Measurements from ENCODE around the gene RHOF. TPM values are rescaled to one million over a fixed set of nuclear protein-coding genes. Genes with fewer than 3 reads are reported as not detected.
A peak's percentile ranks its signal among the peaks of the same experiment; 100 is the strongest.
"Not testable (repeated sequence)": the region's sequence is repeated elsewhere in the genome, so short reads cannot be mapped to it uniquely, and the experiment has no call there.

RHOF gene
- total and polyA plus RNA-seq, 5 donors from 2014 or later = 80.4 to 149 (median 96.4) TPM

- H3K4me1 ChIP-seq (ENCODE audit: control insufficient read depth, insufficient read depth, low read length, poor library complexity, severe bottlenecking) = peaks cover 81% of the 10 kb centered on the region
- Mint-ChIP-seq H3K36me3 (peaks cover 16% of the 10 kb centered on the region), H3K27ac (peak overlapping the region; percentile 78 to 98 (median 95)), H3K4me1 (peaks cover 0 to 69% (median 43%) of the 10 kb centered on the region in 4 donors), H3K9me3 (no peaks in the 10 kb centered on the region), H3K4me3 (peak overlapping the region; percentile 87 to 92 (median 92)), H3K27me3 (peaks cover 19% of the 10 kb centered on the region)
- H3K27me3 ChIP-seq (ENCODE audit: control insufficient read depth, insufficient read depth, low read length) = no peaks in the 10 kb centered on the region
- peak overlapping the region; percentile 98 for H3K27ac ChIP-seq (ENCODE audit: insufficient read depth, low read length, poor library complexity, severe bottlenecking)
- ATAC-seq (ENCODE audit: low read depth in 2 of 2) = peak; percentile 14 to 23
- H3K36me3 ChIP-seq (ENCODE audit: control insufficient read depth, insufficient read depth, low read length) = peaks cover 29% of the 10 kb centered on the region
- H3K9me3 ChIP-seq (ENCODE audit: control insufficient read depth in 2 of 2, low read length in 2 of 2) = no peaks in the 10 kb centered on the region
- peak overlapping the region; percentile 62 for H3K4me3 ChIP-seq (ENCODE audit: low read depth, low read length)
- DNase-seq = peak; percentile 77 to 88 (median 83)
These were observed 1.8 kb upstream of the RHOF start for GRCh38 chr12:121795034-121795968.

- peaks cover 18% of the 10 kb centered on the region for H3K27me3 Mint-ChIP-seq
- H3K4me3 ChIP-seq (ENCODE audit: low read depth, low read length) = peak overlapping the region; percentile 62
- H3K4me1 ChIP-seq (ENCODE audit: control insufficient read depth, insufficient read depth, low read length, poor library complexity, severe bottlenecking) = peaks cover 87% of the 10 kb centered on the region
- H3K4me1 Mint-ChIP-seq = peaks cover 0 to 76% (median 48%) of the 10 kb centered on the region in 4 donors
- H3K36me3 Mint-ChIP-seq = peaks cover 16% of the 10 kb centered on the region
- H3K9me3 Mint-ChIP-seq = no peaks in the 10 kb centered on the region
- DNase-seq (peak in 1 of 3 donors; percentile 57), ATAC-seq (ENCODE audit: low read depth in 2 of 2) (peak; percentile 10 to 12)
- H3K4me3 Mint-ChIP-seq = peak overlapping the region; percentile 87 to 92 (median 92)
- H3K27ac Mint-ChIP-seq = peak overlapping the region; percentile 95 to 98 (median 98)
- peak overlapping the region; percentile 98 for H3K27ac ChIP-seq (ENCODE audit: insufficient read depth, low read length, poor library complexity, severe bottlenecking)
- no peaks in the 10 kb centered on the region for H3K27me3 ChIP-seq (ENCODE audit: control insufficient read depth, insufficient read depth, low read length)
- H3K9me3 ChIP-seq (ENCODE audit: control insufficient read depth in 2 of 2, low read length in 2 of 2) = no peaks in the 10 kb centered on the region
- peaks cover 29% of the 10 kb centered on the region for H3K36me3 ChIP-seq (ENCODE audit: control insufficient read depth, insufficient read depth, low read length)
These were observed 1.1 kb upstream of the RHOF start for GRCh38 chr12:121794534-121795033.

GRCh38 chr12:121793838-121794533 lies 498 bp upstream of the RHOF start:
- peak overlapping the region; percentile 62 for H3K4me3 ChIP-seq (ENCODE audit: low read depth, low read length)
- H3K27ac ChIP-seq (ENCODE audit: insufficient read depth, low read length, poor library complexity, severe bottlenecking) = peak overlapping the region; percentile 98
- no peaks in the 10 kb centered on the region for H3K9me3 ChIP-seq (ENCODE audit: control insufficient read depth in 2 of 2, low read length in 2 of 2)
- Mint-ChIP-seq H3K27me3 (peaks cover 12% of the 10 kb centered on the region), H3K4me3 (peak overlapping the region; percentile 87 to 92 (median 92)), H3K27ac (peak overlapping the region; percentile 95 to 98 (median 98)), H3K4me1 (peaks cover 0 to 75% (median 48%) of the 10 kb centered on the region in 4 donors), H3K36me3 (peaks cover 12% of the 10 kb centered on the region), H3K9me3 (no peaks in the 10 kb centered on the region)
- DNase-seq = peak; percentile 88 to 98 (median 96)
- peak; percentile 60 to 72 for ATAC-seq (ENCODE audit: low read depth in 2 of 2)
- peaks cover 29% of the 10 kb centered on the region for H3K36me3 ChIP-seq (ENCODE audit: control insufficient read depth, insufficient read depth, low read length)
- peaks cover 88% of the 10 kb centered on the region for H3K4me1 ChIP-seq (ENCODE audit: control insufficient read depth, insufficient read depth, low read length, poor library complexity, severe bottlenecking)
- no peaks in the 10 kb centered on the region for H3K27me3 ChIP-seq (ENCODE audit: control insufficient read depth, insufficient read depth, low read length)

GRCh38 chr12:121792607-121793439 lies 665 bp downstream of the RHOF start:
- Histone ChIP-seq H3K9me3 (ENCODE audit: control insufficient read depth in 2 of 2, low read length in 2 of 2) (no peaks in the 10 kb centered on the region), H3K27ac (ENCODE audit: insufficient read depth, low read length, poor library complexity, severe bottlenecking) (peak overlapping the region; percentile 98), H3K4me3 (ENCODE audit: low read depth, low read length) (peak overlapping the region; percentile 89), H3K36me3 (ENCODE audit: control insufficient read depth, insufficient read depth, low read length) (peaks cover 18% of the 10 kb centered on the region), H3K4me1 (ENCODE audit: control insufficient read depth, insufficient read depth, low read length, poor library complexity, severe bottlenecking) (peaks cover 88% of the 10 kb centered on the region), H3K27me3 (ENCODE audit: control insufficient read depth, insufficient read depth, low read length) (no peaks in the 10 kb centered on the region)
- H3K36me3 Mint-ChIP-seq = peaks cover 5% of the 10 kb centered on the region
- DNase-seq (peak; percentile 53 to 72 (median 66)), ATAC-seq (ENCODE audit: low read depth in 2 of 2) (no peak)
- peak overlapping the region; percentile 92 to 97 (median 93) for H3K4me3 Mint-ChIP-seq
- peaks cover 8% of the 10 kb centered on the region for H3K27me3 Mint-ChIP-seq
- peak overlapping the region; percentile 91 to 100 (median 99) for H3K27ac Mint-ChIP-seq
- no peaks in the 10 kb centered on the region for H3K9me3 Mint-ChIP-seq
- peaks cover 0 to 76% (median 49%) of the 10 kb centered on the region in 4 donors for H3K4me1 Mint-ChIP-seq

- no peak for ATAC-seq (ENCODE audit: low read depth in 2 of 2)
- Histone ChIP-seq H3K27me3 (ENCODE audit: control insufficient read depth, insufficient read depth, low read length) (no peaks in the 10 kb centered on the region), H3K4me1 (ENCODE audit: control insufficient read depth, insufficient read depth, low read length, poor library complexity, severe bottlenecking) (peaks cover 88% of the 10 kb centered on the region), H3K27ac (ENCODE audit: insufficient read depth, low read length, poor library complexity, severe bottlenecking) (peak overlapping the region; percentile 98), H3K9me3 (ENCODE audit: control insufficient read depth in 2 of 2, low read length in 2 of 2) (no peaks in the 10 kb centered on the region), H3K4me3 (ENCODE audit: low read depth, low read length) (peak overlapping the region; percentile 89), H3K36me3 (ENCODE audit: control insufficient read depth, insufficient read depth, low read length) (peaks cover 16% of the 10 kb centered on the region)
- no peaks in the 10 kb centered on the region for H3K9me3 Mint-ChIP-seq
- peaks cover 8% of the 10 kb centered on the region for H3K27me3 Mint-ChIP-seq
- peak overlapping the region; percentile 91 to 100 (median 99) for H3K27ac Mint-ChIP-seq
- peaks cover 5 to 78% (median 49%) of the 10 kb centered on the region in 4 donors for H3K4me1 Mint-ChIP-seq
- DNase-seq = peak; percentile 33 to 48 (median 35)
- H3K36me3 Mint-ChIP-seq = peaks cover 8% of the 10 kb centered on the region
- peak overlapping the region; percentile 90 to 97 (median 93) for H3K4me3 Mint-ChIP-seq
These were observed 1.6 kb downstream of the RHOF start for GRCh38 chr12:121791671-121792551.

GRCh38 chr12:121790785-121791184 lies 2.7 kb downstream of the RHOF start:
- H3K36me3 Mint-ChIP-seq; ATAC-seq (ENCODE audit: low read depth in 2 of 2); H3K27me3 Mint-ChIP-seq; DNase-seq; H3K27me3 ChIP-seq (ENCODE audit: control insufficient read depth, insufficient read depth, low read length); H3K9me3 ChIP-seq (ENCODE audit: control insufficient read depth in 2 of 2, low read length in 2 of 2); H3K9me3 Mint-ChIP-seq; H3K36me3 ChIP-seq (ENCODE audit: control insufficient read depth, insufficient read depth, low read length): not testable (repeated sequence)
- Histone ChIP-seq H3K4me1 (ENCODE audit: control insufficient read depth, insufficient read depth, low read length, poor library complexity, severe bottlenecking) (peaks cover 91% of the 10 kb centered on the region), H3K27ac (ENCODE audit: insufficient read depth, low read length, poor library complexity, severe bottlenecking) (peak overlapping the region; percentile 98), H3K4me3 (ENCODE audit: low read depth, low read length) (peak overlapping the region; percentile 77)
- Mint-ChIP-seq H3K27ac (peak overlapping the region; percentile 99 to 100 (median 99)), H3K4me3 (peak overlapping the region; percentile 90 to 97 (median 94)), H3K4me1 (peaks cover 6 to 80% (median 51%) of the 10 kb centered on the region in 4 donors)
